SW480 (cell line): ENCODE data around the gene PLA2G12B.
"Not testable (repeated sequence)": the region's sequence is repeated elsewhere in the genome, so short reads cannot be mapped to it uniquely, and the experiment has no call there.

ENCODE experiments used
- DNase-seq: peaks from one replicate; pipeline ENCODE4 v3.0.0-alpha.2; 2016; ENCODE audit warnings: low spot score

Gene PLA2G12B

GRCh38 chr10:72935361-72935760, 19.2 kb downstream of the PLA2G12B start:
- DNase-seq, result no peak

GRCh38 chr10:72932259-72933015, 22.2 kb downstream of the PLA2G12B start:
- no peak for DNase-seq

GRCh38 chr10:72930276-72930675, 24.3 kb downstream of the PLA2G12B start:
- DNase-seq, result no peak

DNA sequence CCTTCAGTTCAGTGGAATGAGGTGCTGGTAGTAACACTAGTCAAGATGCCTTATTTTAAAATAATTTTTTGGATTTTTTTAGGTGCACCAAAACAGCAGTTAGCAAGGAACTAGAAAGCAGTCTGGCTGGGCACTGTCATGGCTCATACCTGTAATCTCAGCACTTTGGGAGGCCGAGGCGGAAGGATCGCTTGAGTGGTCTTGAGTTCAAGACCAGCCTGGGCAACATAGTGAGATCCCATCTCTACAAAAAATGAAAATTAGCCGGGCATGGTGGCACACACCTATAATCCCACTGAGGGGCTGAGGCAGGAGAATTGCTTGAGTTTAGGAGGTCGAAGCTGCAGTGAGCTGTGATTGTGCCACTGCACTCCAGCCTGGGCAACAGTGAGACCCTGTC, 25.8 kb downstream of the PLA2G12B start:
- DNase-seq, result no peak

GRCh38 chr10:72927485-72927884, 27.1 kb downstream of the PLA2G12B start:
- DNase-seq, result no peak

DNA sequence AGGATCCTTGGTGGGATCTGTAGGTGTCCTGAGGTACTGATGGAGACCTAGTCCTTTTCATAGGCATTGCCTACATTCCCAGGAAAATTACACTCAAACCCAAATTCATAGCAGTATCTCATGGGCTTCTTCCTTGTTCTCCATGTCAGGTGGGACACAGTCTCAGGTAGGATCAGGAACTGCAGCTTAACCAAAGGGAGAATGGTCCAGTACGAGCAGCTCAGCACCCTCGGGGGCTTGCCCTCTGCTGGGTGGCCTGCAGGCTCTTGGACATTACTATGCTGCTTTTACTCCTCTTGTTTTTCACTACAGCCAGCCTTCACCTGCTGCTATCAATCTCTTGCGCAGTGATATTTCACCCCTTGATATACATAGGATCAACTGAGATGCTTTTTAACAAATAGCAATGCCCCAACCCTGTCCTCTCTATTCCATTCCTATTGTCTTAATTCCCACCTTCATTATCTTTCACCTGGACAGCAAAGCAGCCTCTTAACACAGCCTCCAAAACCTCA, 28.6 kb downstream of the PLA2G12B start:
- DNase-seq, result no peak

- DNase-seq, result no peak
These were observed 30.3 kb downstream of the PLA2G12B start for GRCh38 chr10:72924351-72924750.

- DNase-seq, result not testable (repeated sequence)
These were observed 33.4 kb downstream of the PLA2G12B start for GRCh38 chr10:72921147-72921683.

GRCh38 chr10:72918352-72918751, 36.3 kb downstream of the PLA2G12B start:
- DNase-seq, result no peak

- DNase-seq, result not testable (repeated sequence)
These were observed 36.7 kb downstream of the PLA2G12B start for GRCh38 chr10:72917803-72918332.

DNA sequence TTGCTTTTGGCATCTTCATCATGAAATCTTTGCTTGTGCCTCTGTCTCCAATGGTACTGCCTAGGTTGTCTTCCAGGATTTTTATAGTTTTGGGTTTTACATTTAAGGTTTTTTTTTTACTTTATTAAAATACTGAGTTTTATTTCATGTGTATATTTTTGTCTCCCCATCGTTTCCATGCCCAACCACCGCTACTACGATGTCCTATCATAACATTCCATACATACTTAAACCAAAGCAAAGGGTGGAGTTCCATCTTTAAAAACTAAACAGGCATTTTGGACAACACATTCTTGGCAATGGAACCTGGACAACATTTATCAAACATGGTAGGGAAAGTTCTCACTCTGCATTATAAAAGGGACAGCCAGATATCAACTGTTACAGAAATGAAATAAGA, 37.4 kb downstream of the PLA2G12B start:
- not testable (repeated sequence) for DNase-seq

GRCh38 chr10:72913287-72913686, 41.3 kb downstream of the PLA2G12B start:
- no peak for DNase-seq

DNA sequence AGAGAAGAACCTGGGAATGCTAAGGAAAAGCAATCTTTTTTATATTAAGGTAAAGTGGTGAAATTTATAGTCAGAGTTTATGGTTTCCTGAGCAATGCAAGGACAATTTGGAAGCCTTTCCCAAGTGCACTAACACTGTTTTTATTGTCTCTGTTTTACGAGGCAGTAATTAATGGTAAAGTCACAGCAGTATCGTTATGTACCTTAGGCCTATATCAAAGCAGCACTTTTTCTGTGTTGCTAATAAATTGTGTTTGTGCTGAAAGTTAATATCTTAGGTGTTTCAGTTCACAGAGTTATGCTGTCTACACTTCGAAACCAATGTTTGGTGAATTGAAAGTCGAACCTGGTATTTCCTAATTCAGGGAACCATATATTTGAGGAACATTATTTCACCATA, 41.9 kb downstream of the PLA2G12B start:
- DNase-seq, result no peak

- no peak for DNase-seq
These were observed 42.8 kb downstream of the PLA2G12B start for GRCh38 chr10:72911758-72912157.

DNA sequence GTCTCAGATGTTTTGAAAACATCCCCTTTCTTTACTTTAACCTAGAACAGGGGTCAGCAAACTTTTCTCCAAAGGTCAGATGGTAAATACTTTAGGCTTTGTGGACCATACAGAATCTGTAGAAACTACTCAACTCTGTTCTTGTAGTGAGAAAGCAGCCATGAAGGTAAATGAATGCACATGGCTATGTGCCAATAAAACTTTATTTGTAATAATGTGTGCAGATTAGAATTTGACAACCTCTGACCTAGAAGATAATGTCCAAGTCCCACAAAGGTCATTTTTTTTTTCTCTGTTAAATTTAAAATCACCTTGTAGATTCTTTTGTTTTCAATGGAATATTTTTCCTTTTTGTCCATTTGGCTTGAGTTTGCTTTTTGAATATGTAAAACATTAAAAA, 43.9 kb downstream of the PLA2G12B start:
- no peak for DNase-seq

DNA sequence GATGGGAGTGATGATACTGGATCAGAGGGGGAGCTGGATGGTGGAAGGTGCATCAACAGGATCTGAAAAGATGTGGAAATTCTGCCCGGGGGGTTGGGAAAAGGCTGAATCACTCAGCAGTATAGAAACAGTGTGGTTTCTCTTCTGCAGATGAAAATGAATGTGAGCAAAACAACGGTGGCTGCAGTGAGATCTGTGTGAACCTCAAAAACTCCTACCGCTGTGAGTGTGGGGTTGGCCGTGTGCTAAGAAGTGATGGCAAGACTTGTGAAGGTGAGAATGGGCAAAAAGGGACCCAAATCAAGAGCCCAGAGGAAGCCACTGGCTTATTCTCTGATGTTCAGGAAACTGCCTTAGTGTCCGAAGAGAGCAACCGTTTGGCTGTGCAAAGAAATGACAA, 48.2 kb downstream of the PLA2G12B start:
- DNase-seq, result no peak

GRCh38 chr10:72904806-72905205, 49.8 kb downstream of the PLA2G12B start:
- DNase-seq, result no peak

GRCh38 chr10:72903941-72904446, 50.6 kb downstream of the PLA2G12B start:
- not testable (repeated sequence) for DNase-seq

DNA sequence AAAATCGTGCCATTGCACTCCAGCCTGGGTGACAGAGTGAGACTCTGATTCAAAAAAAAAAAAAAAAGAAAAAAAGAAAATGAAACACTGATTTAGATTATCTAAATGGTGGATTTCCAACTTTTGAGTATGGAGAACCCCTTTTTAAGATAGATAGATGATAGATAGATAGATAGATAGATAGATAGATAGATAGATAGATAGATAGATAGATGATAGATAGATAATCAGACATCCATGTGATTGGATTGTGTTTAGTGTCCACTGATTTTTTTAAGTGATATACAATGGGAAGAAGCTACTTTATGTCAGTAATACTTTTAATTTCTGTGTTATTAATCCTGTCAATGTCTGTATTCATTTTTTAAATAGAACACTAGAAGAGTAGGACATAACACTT, 55.1 kb downstream of the PLA2G12B start:
- no peak for DNase-seq

GRCh38 chr10:72898616-72899015, 56.0 kb downstream of the PLA2G12B start:
- no peak for DNase-seq

DNA sequence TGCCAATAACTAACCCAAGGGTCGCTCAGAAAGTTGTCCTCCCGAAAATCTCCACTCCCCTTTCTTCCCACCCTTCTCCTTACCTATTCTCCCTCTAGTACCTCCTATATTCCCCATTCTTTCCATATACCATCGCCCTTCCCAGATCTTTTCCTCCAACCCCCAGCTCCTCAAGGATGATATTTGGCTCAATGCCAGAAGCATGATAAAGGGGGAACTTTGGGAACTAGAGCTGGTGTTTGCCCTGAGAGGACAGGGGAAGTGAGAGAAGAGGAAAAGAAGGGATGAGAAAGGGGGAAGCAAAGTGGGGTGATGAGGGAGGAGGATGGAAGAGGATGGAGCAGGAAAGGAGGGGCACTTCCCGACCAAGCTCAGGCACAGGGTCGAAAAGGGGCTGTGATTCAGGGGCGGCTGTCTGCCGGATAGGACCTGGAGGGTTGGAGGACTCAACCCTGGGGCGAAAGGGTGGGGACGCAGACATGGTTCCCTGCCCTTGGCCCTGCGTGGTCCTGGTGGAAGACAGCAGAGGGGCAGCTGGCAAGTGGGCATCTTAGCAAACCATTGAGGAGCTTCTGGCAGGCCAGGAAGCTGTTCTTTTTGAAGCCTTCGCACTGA, 59.3 kb downstream of the PLA2G12B start:
- no peak for DNase-seq

DNA sequence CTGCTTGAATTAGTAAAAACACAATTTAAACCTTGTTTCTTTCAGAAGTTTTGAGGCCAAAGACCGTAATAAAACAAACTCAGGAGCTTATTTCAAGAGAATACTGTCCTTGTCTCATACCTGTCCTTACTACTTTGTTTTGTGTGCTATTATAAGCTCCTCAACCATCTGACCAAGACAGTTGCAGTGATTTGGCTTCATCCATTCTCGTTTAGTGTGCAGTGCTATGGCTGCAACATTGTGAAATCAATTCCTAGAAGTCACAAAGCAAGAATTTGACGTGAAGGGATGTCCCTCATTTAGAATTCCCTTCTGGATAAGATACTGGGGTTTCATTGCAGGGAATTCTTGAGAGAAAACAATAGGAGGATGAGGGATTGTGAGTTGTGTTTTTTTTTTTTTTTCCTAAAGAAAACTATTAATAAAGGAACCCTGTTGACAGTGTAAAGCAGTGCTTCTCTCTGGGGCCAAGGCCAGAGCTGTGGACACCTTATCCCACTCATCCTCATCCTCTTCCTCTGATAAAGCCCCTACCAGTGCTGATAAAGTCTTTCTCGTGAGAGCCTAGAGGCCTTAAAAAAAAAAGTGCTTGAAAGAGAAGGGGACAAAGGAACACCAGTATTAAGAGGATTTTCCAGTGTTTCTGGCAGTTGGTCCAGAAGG, 61.3 kb downstream of the PLA2G12B start, which contains the start of gene OIT3:
TSS of gene OIT3 (plus strand) at position 604 of the 663 bp plus-strand sequence. CDS start 60 bp downstream, outside the sequence.
- DNase-seq, result no peak
